HG03354 (cell line): ENCODE measurements around the gene HSPE1.
A peak's percentile ranks its signal among the peaks of the same experiment; 100 is the strongest.

ENCODE experiments used
- ATAC-seq: cut with Tn5 transposase; IDR thresholded peaks from one replicate; pipeline ENCODE4 v1.9.1; 2021; ENCODE audit warnings: mild to moderate bottlenecking; ENCODE audit not compliant: unreplicated experiment, poor library complexity, severe bottlenecking

HSPE1 gene

DNA sequence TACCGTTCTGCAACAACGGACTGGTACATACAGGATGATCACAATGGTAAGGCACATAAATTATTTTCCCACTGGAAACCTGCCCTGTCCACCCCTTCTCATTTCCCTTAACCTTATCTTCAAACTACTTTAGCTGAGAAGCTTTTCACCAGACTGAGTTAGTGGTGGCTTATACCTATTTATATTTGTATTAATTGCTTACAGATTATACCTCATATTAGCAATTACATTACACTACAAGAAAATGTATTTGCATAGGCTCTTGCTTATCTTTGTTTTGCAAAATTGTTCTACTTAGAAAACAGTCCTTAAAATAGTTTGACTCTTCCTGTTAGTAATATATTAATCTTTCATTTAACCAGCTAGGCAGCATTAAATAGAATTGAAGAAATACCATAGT, 51.1 kb downstream of the HSPE1 start:
- peak; percentile 71 for ATAC-seq
